GM12865 (cell line): ENCODE data around the gene PLEKHD1.

Source experiments
- DNase-seq: peaks from one replicate; pipeline ENCODE4 v3.0.0; 2010; ENCODE audit warnings: low read depth
- H3K4me3 ChIP-seq: 2 replicates; pipeline ENCODE4 v1.5.1; 2011; ENCODE audit warnings: mild to moderate bottlenecking, low read depth, low read length, control low read depth
- TF ChIP-seq, protein P1 (sequence below): IDR thresholded peaks from 2 replicates; pipeline ENCODE4 v1.5.1; 2011; ENCODE audit warnings: low read length, control low read depth, low read depth, inconsistent platforms; ENCODE audit not compliant: insufficient read depth; ENCODE audit errors: missing control alignments

Gene PLEKHD1

DNA sequence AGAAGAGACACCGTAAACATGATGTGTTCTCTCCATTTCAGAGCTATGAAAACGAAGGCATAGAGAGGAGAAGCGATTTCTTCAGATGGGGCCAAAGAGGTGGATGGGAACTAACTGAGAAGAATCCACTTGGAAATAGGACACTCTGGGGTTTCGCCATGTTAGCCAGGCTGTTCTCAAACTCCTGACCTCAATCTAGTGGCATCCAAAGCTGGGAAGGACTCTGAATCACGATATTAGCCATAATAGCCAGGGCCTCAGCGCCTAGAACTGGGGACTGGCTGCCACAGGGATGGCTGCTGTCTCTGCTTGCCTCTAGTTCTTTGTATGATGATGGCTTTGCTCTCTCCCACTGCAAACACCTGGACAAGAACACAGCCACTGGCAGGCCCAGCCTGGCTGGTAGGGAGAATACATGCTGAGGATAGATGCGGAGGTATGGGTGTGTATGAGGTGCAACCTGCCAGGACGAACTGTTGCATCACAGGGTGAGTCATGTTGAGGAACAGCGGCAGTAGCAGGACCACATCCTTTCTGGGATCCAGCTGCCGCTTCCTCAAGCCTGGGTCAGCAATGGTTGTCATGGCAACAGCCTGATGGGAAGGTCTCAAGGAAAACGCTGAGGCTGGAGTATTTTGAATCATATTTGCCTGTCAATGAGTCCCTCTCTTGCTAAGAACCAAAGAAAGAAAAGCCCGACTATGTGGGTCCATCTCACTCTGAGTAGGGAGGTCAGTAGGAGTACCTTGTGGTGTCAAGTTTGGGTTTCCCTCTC is 59.0 kb downstream of the PLEKHD1 start:
- no peak overlapping the region for H3K4me3 ChIP-seq
- peak; percentile 72 for DNase-seq
- TF ChIP-seq, protein P1, sequence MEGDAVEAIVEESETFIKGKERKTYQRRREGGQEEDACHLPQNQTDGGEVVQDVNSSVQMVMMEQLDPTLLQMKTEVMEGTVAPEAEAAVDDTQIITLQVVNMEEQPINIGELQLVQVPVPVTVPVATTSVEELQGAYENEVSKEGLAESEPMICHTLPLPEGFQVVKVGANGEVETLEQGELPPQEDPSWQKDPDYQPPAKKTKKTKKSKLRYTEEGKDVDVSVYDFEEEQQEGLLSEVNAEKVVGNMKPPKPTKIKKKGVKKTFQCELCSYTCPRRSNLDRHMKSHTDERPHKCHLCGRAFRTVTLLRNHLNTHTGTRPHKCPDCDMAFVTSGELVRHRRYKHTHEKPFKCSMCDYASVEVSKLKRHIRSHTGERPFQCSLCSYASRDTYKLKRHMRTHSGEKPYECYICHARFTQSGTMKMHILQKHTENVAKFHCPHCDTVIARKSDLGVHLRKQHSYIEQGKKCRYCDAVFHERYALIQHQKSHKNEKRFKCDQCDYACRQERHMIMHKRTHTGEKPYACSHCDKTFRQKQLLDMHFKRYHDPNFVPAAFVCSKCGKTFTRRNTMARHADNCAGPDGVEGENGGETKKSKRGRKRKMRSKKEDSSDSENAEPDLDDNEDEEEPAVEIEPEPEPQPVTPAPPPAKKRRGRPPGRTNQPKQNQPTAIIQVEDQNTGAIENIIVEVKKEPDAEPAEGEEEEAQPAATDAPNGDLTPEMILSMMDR, result no peak

DNA sequence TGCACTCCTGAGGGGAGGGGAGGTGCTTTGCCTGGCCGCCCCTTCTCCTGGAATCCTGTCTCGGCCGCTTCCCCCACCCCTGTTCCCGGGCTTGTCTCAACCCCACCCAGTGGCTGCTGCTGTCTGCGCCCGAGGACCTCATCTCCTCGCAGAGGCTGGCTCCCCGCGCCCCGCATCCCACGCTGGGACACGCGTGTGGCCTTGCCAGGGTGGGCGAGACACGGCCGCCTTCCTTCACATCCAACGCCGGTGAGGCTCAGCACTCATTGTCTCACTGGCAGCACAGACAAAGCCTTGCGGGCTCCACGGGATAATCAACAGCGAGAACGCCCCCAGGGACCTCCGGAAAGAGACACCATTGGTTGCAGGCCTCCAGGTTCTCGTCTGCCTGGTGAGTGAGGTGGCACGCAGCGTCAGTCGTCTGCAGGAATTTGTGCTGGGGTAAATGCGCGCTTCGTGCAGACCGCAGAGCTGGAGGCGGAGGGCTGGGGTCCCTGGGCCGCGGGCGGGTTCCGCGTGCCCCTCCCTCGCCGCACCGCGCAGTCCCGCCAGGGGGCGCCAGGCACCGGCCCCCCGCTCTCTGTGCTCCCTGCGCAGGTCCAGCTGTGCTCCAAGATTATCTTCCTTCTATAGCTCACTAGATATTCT is 63.3 kb downstream of the PLEKHD1 start:
- no peak overlapping the region for H3K4me3 ChIP-seq
- TF ChIP-seq, protein P1, result peak; percentile 67
- DNase-seq, result no peak

DNA sequence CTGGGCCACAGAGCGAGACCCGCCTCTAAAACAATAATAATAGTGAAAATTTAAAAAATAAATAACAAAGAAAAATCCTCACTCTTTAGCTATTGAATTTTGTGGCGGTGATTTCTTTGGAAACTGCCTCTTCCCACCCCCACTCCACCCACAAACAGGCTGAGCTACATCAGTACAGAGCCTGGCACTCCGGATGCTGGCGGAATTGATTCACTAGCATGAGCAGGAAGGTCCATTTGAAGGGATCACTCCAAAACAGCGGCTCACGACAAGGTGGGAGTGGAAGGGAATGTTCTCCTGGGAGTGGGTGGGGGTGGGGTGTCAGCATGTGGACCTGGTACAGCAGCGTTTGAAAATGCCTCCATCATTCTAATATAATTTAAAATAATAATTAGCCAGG is 64.0 kb downstream of the PLEKHD1 start:
- no peak for DNase-seq
- TF ChIP-seq, protein P1, result no peak
- no peak overlapping the region for H3K4me3 ChIP-seq

DNA sequence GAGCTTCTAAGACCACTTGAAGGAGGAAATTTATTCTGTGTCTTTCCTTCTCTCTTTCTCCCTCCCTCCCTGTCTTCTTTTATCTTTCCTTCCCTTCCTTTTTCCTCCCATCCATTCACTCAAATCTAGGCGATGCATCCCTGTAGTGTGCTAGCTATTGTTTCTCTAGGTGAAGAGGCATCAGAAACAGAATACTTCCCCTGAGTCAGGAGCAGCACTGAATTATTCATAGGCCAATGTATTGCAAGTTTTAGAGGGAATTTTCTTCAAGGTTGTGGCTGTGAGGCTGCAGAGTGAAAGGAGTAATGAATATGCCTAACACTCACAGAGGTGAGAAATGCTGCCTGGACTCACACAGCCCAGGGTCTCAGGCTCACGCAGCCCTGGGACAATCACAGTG is 67.0 kb downstream of the PLEKHD1 start:
- H3K4me3 ChIP-seq, result no peak overlapping the region
- DNase-seq, result no peak
- TF ChIP-seq, protein P1, result no peak

DNA sequence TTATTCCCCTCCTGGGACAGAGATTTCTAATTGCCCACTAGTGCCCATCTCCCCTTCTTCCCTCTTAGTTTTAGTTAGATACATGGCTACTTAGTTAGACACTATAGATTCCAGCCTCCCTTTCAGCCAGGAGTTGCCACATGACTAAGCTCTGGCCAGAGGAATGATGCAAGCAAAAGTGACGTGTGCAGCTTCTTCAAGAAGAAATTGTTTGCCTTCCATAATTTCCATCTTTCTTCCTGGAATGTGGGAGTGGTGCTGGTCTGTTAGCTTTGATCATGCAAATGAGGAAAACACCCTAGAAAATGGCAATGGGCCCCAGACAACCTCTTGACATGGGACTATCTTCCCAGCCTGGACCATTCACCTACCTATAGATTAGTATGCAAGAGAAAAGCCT is 68.7 kb downstream of the PLEKHD1 start:
- H3K4me3 ChIP-seq, result no peak overlapping the region
- DNase-seq, result no peak
- TF ChIP-seq, protein P1, result no peak

DNA sequence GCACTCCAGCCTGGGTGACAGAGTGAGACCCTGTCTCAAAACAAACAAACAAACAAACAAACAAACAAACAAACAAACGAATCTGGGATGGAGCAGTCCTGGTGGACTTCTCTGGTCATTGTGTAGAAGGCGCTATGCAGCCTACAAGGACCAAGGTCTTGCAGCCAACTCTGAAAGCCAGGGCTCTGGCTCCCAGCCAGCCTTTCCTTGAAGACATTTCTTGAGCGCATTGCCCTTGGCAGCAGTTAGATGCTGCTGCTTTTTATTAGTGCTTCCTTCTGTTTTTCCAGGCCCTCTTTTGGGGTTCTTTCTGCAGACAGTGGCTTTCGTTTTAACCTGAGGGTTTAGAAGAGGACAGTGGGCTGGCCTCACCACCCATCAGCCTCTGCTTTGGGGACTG is 70.0 kb downstream of the PLEKHD1 start:
- H3K4me3 ChIP-seq, result no peak overlapping the region
- TF ChIP-seq, protein P1, result no peak
- no peak for DNase-seq

DNA sequence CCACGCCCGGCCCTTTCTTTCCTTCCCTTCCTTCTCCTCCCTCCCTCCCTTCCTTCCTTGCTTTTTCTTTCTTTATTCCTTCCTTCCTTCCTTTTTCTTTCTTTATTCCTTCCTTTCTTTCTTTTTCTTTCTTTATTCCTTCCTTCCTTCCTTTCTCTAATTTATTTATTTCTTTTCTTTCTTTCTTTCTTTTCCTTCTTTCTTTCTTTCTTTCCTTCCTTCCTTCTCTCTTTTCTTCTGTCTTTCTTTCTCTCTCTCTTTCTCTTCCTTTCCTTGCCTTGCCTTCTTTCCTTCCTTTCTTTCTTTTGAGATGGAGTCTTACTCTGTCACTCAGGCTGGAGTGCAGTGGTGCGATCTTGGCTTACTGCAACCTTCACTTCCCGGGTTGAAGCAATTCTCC is 74.2 kb downstream of the PLEKHD1 start:
- no peak overlapping the region for H3K4me3 ChIP-seq
- TF ChIP-seq, protein P1, result no peak
- no peak for DNase-seq
